ENCODE data around the gene BCDIN3D.

The BCDIN3D gene, protein sequence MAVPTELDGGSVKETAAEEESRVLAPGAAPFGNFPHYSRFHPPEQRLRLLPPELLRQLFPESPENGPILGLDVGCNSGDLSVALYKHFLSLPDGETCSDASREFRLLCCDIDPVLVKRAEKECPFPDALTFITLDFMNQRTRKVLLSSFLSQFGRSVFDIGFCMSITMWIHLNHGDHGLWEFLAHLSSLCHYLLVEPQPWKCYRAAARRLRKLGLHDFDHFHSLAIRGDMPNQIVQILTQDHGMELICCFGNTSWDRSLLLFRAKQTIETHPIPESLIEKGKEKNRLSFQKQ

DNA sequence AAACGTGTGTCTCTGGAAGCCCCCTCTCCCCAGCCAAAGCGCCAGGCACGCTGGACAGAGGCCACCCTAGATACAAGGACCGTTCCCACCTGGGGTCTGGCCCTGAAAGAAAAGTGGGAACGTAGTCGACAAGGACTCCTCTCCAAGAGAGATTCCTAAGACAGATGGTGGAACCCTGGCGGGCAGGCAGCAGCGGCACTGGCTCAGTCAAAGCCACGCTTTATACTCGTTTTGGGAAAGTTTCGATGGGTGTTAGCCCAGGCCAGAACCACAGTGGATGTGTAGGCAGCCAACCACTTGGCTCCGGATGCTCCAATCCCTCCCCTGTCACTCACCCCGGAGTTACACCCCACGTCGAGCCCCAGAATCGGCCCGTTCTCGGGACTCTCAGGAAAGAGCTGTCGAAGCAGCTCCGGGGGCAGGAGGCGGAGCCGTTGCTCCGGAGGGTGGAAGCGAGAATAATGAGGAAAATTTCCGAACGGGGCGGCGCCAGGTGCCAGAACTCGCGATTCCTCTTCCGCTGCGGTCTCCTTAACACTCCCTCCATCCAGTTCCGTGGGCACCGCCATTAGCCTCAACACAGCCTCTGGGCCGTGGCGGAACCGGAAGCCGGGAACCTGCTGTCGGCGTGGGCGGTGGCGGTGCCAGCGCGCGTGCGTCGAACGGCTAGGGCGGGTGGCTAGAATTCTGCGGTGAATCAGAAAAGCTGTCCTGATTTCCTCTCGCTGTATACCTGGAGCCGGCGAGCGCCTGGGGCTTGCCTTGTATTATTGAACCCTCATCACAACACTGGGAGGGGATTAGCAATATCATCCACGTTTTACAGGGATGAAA, at the start of gene BCDIN3D:
BCDIN3D (minus strand) TSS at position 588 of the 834 bp plus-strand sequence; CDS start at position 569, 19 bp downstream.
- TF ChIP-seq, protein P1, sequence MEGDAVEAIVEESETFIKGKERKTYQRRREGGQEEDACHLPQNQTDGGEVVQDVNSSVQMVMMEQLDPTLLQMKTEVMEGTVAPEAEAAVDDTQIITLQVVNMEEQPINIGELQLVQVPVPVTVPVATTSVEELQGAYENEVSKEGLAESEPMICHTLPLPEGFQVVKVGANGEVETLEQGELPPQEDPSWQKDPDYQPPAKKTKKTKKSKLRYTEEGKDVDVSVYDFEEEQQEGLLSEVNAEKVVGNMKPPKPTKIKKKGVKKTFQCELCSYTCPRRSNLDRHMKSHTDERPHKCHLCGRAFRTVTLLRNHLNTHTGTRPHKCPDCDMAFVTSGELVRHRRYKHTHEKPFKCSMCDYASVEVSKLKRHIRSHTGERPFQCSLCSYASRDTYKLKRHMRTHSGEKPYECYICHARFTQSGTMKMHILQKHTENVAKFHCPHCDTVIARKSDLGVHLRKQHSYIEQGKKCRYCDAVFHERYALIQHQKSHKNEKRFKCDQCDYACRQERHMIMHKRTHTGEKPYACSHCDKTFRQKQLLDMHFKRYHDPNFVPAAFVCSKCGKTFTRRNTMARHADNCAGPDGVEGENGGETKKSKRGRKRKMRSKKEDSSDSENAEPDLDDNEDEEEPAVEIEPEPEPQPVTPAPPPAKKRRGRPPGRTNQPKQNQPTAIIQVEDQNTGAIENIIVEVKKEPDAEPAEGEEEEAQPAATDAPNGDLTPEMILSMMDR (conservative IDR thresholded peaks at IDR 0.05): no peak
- peak within 1 kb of the TSS; percentile 97 for H3K27ac ChIP-seq

DNA sequence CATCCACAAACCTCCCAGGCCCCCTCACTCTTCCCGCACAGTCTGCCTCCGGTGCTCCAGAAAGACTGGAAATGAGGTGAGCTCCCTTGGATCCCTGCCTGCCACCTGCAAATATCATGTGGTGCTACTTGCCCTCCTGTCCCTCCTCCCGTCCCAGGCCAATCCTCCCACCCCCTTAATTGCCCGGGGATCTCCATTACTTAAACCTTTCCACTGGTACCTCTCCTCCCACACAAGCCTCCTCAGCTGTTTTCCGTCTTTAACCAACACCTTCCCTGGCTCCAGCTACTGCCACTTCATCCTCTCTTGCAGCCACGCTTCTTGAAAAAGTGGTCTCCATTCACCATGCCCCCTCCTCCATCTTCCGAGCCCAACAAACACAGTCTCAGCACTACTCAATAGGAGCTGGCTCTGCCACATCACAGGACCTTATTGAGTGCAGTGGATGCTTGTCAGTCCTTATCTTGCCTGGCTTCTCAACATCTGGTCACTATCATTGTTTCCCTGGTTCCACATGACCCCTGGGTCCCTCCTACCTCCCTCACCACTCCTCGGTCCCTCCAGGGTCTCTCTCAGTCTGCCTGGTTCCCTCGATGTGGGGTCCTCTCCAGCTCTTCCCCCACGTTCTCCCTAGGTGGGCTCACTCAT, 49.3 kb upstream of the BCDIN3D start:
- TF ChIP-seq, protein P1 (conservative IDR thresholded peaks at IDR 0.05): no peak
- no peak overlapping the region for H3K27ac ChIP-seq

DNA sequence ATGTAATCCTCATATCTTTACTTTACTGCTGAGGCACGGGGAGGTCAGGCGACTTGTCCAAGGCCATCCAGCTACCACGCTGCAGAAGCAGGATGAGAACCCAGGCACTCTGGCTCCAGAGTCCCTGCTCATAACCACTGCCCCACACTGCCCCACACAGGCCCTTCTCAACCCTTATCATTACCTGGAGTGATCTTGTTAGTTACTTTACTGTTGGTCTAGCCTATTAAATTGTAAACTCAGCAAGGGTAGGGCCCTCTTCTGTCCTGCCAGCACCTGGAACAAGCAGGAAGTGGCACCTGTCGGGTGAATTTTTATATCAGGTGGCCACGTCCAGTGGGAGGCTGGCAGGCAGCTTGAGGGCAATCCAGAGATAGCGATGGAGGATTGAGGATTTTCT, 48.6 kb upstream of the BCDIN3D start:
- no peak overlapping the region for H3K27ac ChIP-seq
- TF ChIP-seq, protein P1 (conservative IDR thresholded peaks at IDR 0.05): no peak

DNA sequence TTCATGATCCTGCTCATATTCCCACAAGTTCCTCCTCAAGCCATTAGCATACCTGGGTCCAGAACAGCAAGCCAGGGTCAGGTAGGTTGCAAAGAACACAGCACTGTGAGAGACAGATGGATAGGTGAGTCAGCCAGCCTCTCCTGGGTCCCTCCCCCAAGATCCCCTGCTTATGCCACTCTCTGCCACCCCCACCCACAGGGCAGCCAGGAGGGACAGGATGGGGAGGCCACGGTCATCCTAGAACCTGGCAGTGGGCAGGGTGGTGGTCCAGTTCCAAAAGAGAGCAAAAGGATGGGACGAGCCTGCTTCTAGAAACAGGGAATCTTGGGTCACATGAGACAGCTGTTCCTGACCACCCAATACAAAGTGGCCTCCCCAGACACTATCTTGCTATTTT, 48.1 kb upstream of the BCDIN3D start:
- H3K27ac ChIP-seq: no peak overlapping the region
- TF ChIP-seq, protein P1 (conservative IDR thresholded peaks at IDR 0.05): no peak

DNA sequence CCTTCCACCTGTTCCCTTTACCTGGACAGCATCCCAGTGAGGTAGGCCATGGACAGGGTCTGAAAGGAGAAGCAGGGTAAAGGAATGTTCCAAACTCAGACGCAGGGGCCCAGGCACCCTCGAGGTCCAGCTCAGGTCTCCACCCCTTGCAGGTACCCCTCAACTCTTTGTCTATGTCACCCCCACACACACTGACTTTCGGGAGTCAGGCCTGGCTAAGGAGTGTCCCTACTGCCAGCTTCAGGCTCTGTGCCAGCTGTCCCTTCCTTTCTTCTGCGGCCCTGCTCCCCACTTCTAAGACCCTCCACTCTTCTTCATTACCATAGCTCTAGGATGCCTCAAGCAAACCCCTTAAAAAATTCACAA, 47.2 kb upstream of the BCDIN3D start:
- TF ChIP-seq, protein P1 (conservative IDR thresholded peaks at IDR 0.05): no peak

DNA sequence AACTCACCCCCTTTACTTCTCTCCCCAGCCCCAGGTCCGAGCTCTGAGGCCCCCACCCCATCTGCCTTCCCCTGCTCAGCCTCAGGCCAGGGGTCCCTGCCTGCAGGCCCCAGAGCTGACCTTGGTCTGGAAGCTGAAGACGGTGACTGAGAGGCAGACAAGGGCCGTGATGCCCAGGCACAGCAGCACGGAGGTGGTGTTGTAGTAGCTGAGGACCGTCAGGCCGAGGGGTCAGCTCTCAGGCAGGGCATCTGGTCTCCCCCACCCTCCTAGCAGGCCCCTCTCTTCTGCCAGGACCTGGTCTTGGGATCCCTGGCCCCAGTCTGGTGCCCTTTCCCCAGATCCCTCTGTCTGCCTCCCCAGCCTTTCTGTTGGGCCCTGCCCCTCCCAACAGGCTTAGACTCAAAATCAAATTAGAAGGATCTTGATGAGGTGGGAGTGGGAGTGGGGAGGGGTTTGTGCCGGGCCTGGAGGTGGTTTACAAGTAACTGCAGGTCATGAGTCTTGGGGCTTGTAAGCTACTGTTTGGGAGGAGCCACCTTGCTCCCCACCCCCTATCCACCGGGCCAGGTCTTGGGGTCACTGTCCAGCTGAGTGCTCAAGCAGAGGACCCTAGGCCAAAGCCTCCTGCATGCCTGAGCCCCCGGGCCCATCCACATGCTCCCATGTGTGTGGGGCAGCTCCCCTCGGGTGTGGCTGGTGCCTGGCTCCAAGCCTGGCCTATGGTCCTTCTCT, 46.6 kb upstream of the BCDIN3D start:
- TF ChIP-seq, protein P1 (conservative IDR thresholded peaks at IDR 0.05): no peak
- no peak overlapping the region for H3K27ac ChIP-seq

More for the DNA sequence above, 47.2 kb upstream of the BCDIN3D start:
- H3K27ac ChIP-seq: no peak overlapping the region

Data from VCaP (cell line).